GM18498 (cell line): ENCODE data around the gene ITGB2.

Experiments
- ATAC-seq: cut with Tn5 transposase; IDR thresholded peaks from one replicate; pipeline ENCODE4 v1.9.1; 2021; ENCODE audit warnings: mild to moderate bottlenecking, moderate library complexity; ENCODE audit not compliant: unreplicated experiment

The ITGB2 gene

DNA sequence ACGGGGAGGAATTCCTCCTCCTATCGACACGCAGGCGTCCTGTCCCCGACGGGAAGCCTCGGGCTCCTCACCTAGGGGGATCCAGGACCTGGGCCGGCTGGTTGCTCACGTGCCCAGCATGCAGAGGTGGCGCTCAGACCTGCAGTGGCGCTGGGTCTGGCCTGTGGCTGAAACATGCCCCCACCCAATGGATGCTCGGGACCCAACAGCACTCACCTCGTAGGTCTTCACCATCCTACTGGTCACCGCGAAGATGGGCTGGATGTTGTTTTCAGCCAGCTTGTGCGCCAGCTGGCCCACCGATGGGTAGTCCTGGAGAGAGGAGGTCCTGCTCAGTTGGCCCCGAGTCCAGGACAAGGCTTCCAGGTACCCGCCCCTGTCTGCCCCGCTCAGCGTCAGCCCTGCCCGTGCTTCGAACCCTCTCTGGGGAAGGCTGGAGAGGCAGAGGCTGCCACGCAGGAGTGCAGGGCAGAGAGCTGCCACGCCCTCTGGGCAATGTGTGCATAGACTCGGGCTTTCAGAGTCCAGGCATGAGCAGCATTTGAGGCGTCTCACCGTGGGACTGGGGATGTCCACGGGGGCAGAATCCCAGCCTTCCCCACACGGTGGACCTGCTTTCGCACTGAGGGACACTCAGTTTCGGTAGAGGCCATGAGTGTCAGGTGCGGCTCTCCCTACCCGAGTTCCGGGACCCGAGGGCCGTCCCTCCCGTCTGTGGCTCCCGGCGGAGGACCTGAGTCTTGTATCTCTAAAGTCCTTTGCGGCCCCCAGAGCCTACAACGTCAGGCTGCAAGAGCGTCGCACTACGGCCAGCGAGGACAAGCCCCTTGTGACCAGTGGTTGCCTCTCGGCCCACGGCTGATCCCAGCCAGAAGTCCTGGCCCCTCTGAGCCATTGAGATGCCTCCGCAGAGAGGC is 21.6 kb downstream of the ITGB2 start:
- ATAC-seq: no peak

DNA sequence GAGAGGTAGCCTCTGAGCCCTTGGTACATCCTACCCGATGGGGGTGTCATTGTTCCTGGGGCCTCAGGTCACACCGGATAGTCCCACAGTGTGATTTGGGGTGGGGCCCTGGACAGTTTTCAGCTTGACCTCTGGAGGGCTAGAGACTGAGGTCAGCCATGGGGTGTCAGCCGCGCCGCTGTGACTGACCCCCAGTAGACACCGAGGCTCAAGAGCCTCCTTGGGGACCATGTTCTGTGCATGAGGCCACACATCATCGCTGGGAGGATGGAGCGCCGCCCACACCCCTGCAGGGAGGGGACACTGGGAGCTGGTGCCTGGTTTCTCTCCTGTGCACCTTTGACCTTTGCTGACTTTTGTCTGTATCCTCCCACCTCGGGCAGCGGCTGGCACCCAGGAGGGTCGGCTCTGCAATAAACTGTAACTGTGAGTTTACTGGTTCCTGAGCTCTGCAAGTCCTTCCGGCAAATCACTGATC is 22.6 kb downstream of the ITGB2 start:
- ATAC-seq: no peak

- no peak for ATAC-seq
Observed at GRCh38 chr21:44897326-44898010, 23.2 kb downstream of the ITGB2 start.

DNA sequence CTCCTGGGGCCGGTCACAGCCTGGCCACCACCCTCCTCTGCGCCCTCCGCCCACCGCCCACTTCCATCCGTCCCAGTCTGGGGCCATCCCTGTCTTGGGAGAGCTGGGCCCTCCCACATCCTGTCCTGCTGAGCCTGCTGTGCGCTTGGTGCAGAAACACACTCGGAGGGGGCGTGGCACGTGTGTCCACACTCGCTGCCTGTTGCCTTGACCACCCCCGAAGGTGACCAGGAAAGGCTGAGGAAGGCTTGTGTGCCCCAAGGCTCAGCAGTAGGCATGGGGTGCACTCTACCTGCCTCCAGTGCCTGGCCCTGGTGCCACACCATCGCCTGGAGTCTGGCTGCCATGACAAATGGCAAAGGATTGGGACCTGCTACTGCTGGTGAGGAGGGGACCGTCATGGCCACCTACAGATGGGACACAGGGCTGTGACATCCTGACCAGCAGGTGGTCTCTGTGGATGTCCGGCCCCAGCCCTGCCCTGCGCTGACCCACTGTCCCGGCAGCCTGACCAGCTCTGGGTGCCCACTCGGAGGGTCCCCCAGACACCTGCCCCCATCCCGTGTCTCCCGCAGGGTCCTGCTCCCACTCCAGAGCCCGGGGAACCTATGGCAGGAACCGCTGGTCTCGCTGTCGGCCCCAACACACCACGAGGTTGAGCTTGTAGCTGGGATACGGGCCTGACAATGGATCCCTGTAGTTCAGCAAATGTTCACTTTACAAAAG is 24.0 kb downstream of the ITGB2 start:
- no peak for ATAC-seq

DNA sequence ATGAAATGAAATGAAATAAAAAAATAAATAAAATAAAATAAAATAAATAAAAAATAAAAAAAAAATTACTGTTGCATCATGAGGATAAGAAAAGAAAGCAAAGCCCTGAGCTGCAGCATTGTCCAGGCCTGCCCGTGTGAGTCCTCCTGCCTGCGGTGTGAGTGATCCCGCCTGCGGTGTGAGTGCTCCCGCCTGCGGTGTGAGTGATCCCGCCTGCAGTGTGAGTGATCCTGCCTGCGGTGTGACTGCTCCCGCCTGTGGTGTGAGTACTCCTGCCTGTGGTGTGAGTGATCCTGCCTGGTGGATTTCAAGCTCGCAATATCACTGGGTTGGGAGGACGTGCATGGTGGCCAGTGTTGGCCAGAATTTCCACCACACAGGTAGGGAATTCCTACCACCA is 24.8 kb downstream of the ITGB2 start:
- ATAC-seq: no peak

DNA sequence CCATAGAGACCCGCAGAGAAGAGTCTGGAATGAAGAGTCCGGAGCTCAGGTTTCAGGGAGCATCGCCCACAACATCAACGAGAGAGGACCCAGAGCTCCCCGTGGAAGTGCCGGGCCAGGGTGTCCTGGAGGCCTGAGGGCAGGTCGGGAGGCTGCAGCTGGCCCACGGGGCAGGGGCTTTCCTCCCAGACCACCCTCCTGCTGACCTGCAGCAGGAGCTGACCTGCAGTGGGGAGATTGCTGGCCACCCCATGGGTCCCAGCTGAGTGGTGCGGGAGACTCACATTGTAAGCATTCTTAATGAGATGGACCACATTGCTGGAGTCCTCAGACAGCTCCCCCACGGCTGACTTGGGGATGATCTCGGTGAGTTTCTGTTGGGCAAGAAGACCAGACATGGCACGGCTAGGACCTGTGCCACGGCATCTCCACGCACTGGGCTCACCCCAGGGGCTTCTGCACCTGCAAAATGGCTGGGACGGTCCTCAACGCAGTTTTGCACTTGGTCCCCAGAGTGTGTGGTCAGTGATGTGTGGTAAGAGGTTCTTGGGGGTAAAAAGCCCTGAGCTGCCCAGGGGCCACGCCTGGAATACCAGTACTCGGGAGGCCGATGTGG is 25.9 kb downstream of the ITGB2 start:
- ATAC-seq: no peak

- no peak for ATAC-seq
Observed at GRCh38 chr21:44893948-44894656, 26.6 kb downstream of the ITGB2 start.

- no peak for ATAC-seq
Observed at GRCh38 chr21:44893278-44893556, 27.5 kb downstream of the ITGB2 start.

DNA sequence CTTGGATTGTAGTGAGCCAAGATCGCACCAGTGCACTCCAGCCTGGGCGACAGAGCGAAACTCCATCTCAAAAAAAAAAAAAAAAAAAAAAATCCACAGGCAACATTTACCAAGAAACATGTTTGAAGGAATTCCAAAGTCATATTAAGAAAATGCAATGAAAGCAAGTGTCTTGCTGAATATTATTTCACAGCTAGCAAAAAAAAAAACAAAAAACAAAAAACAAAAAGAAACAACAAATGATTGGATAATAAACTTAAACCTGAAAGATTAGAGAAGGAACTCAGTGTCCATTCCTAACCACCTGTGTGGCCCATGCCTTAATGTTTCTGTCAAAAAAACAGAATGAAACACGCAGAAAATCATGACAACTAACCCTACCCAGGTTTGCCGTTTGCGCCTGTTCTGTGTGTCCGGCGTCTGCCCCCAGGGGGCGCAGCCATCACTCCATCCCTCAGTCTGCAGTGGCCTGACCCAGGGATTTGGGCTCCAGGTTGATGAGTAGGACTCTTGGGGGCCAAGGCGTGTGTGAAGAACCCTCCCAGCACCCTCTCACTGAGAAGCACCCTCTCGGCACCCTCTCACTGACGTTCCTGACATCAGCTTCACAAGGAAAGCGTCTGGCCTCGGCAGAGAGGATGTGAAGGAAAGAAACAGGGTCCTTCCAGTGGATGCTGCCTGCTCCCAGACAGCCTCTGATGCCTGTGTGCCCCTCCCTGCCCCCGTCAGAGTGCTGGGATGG is 28.0 kb downstream of the ITGB2 start:
- ATAC-seq: no peak

- no peak for ATAC-seq
Observed at GRCh38 chr21:44892095-44892494, 28.6 kb downstream of the ITGB2 start.

- ATAC-seq: no peak
Observed at GRCh38 chr21:44891631-44892031, 29.1 kb downstream of the ITGB2 start.

DNA sequence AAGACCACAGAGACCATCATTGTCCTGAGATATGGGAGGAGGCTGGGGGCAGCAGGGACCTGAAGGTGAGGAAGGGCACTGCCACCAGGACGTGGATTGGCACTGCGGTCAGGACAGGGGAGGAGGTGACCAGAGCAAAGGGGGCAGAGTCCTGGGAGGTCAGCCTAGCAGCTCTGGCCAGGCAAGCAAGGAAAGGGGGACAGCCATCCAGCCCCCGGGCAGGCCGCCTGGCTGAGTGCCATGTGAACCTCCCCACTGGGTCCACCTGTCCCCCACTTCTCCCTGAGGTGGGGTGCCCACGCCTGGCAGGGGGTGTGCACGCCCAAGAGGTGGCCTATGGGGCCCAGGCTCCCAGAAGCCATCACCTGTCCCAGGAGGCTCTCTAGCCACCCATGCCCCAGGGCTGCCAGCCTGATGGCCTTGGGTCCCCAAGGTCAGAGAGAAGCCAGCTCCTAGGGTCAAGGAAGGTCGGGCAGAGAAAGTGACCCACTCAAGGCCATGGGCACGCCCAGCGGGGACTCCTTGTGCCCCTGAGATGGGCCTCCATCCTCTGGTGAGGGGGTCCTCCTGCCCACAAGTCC is 29.6 kb downstream of the ITGB2 start:
- ATAC-seq: no peak

GRCh38 chr21:44890338-44890931 is 30.3 kb downstream of the ITGB2 start:
- no peak for ATAC-seq

DNA sequence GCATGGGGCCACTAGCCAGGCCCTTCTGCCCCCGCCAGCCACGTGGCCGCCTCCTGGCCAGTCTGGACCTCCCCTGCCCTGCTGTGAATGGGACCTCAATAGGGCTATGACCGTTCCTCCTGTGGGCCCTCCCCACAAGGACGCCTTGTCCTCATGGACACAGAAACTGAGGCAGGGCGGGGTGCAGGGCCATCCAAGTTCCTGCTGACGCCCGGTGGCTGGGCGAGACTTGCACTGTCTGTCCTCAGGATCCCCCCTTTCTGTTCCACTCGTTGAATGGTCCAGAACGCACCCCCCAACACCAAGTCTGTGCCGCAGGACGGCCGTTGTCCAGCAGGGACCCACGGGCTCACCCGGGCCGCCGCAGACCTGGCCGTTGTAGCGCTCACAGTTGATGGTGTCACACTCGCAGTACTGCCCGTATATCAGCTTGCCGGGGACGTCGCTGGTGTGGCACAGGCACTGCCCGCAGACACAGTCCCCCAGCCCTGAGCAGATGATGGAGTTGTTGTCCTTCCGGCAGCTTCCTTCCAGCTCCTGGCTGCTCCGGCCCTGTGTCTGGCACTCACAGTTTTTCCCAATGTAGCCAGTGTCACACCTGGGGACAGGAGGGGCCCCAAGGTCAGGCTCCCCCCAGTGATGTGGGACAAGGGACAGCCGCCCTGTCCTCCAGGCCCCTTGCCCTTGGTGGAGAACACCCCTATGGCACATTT is 30.9 kb downstream of the ITGB2 start:
- no peak for ATAC-seq

DNA sequence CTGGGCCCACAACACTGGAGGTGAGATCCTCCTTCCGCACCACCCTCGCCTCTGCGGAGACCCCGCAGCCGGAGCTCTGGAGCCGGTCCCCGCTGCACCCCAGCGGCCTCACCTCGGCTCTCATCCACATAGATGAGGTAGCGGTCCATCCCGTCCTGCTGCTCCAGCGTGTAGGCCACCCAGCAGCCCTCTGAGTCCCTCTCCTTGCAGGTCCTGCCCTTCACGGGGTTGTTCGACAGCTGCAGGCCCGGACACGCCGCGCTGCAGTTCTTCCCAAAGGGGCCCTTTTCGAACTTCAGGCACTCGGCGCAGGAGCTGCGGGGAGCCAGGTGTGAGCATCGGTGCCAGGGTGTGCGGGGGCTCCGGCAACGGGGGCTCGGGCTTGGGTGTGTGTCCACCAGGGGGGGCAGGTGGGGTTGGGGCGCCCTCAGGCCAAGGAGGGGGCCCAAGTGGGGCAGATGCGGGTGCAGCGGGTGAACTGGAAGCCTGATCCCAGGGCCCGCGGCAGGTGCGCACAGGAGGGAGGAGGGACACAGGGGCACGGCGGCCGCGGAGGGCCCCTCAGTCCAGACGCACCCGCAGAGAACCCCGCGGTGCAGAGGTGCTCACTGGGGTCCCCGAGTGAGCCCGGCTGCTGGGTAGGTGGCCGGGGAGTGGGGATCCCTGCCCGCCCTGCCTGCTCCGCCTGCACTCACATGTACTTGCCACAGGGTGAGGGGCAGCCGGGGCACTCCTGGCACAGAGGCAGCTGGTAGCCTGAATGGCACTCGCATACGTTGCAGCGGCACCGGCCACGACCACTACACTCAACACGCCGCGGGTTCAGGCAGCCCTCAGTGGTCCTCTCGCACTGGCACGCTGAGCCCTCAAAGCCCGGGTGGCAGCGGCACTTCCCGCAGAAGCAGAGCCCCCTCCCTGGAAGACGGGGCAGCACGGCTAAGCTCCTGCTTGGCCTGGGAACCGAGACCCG is 31.8 kb downstream of the ITGB2 start:
- ATAC-seq: no peak

- no peak for ATAC-seq
Observed at GRCh38 chr21:44887807-44888580, 32.7 kb downstream of the ITGB2 start.
